Fibroblast of skin of right biceps (primary cell): Measurements from ENCODE around the gene RGMA.
"Not testable (repeated sequence)": the region's sequence is repeated elsewhere in the genome, so short reads cannot be mapped to it uniquely, and the experiment has no call there.

Experiments used
- DNase-seq: peaks from one replicate; pipeline ENCODE4 v3.0.0-alpha.2; 2013

Gene RGMA

DNA sequence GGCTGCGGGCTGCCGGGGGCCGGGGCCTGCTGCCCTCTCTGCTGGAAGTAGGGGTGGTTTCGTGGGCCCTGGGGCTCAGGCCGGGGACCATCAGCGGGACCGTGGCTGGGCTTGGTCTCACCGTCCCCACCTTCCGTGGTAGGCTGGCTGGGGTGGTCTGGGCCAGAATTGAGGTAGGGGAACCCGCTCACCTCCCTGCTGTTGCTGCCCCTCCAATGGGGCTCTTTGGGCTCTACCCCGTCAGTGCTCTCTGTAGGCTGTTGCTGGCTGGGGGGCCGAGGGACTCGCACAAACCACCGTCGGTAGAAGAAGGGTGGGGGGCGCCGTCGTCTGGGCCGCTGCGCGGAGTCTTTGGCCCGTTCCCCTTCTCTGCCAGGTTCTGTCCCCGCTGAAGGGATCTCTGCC, 23.4 kb downstream of the RGMA start:
- no peak for DNase-seq

DNA sequence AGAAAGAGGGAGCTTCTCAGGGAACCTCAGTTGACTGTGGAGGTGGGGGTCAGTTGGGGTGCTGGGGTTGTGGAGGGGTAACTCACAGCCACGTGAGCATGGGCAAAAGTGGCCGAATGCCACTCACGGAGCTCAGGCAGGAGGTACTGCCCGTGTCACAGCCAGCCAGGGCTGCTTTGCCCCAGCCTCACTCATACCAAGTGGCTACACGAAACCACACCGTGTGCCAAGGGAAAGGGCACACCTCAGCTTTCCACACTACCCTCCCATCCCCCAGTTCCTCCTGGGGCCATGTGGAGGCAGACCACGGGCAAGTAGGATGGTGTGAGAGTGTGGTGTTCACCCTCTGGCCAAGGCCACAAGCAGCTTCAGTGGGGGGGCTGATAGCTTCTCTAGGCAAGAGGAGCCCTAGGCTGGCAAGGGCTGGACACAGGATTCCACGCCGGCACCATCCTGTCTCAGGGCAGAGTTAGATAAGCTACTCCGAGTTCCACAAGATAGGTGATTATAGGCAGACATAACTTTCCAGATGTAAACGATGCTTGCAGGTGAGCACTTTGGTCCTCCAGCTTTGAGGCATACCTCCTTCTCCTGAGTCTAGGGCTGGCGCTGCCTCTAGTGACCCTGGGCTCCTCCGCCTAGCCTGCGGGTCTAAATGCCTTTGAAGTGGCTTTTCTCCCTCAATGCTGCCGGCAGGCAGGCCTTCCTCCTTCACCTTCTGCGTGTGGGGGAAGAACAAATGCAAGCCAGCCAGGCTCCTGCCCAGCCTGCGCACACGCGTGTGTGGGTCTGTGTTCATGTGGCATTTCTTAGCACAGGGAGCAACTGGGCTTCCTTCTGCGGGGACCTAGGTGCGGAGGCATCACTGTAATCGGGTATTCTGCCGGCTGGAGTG, 25.0 kb downstream of the RGMA start:
- no peak for DNase-seq

DNA sequence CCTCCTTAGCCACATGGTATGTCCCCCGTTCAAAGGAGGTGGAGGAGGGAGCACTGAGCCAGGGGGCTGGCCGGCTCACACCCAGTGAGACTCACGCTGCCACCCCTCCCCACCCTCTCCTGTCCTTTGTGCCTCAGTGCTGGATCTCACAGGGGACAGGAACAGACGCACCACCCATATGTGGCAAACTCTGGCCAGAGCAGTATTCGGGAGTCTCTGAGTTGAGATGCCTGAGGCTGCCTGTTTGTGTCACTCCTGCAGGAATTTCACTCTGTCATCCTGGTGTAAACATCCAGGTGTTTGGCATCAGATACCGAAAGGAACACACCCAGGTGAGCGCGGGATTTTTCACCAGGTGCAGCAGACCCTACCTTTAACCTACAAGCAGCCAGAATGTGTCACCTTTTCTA, 25.7 kb downstream of the RGMA start:
- no peak for DNase-seq

DNA sequence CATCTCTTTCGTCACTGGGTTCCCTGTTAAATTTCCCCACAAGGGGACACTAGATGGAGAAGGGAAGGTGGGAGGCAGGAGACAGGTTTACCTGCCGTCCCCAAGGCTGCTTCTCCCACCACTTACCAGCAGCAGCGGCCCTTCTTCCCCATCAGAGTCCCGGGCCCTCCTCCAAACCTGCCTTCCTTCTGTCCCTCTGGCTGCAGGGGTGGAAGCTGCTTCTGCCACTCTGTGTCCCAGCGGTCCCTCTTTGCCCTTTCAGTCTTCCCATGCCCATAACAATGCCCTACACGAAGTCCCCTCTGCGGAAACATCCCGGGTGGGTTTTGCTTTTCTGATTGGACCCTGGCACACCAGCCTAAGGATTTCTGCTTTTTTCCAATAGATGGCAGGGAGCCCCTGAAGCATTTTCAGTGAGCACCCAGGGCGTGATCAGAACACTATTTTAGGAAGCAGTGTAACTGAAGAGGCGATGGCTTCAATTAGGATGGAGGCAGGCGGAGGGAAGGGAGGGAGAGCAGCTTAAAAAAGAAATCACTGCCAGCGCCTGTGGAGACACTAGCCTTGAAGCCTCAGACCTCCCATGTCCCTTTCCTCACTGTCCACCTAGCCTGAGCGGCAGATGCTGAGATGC, 26.3 kb downstream of the RGMA start:
- not testable (repeated sequence) for DNase-seq

DNA sequence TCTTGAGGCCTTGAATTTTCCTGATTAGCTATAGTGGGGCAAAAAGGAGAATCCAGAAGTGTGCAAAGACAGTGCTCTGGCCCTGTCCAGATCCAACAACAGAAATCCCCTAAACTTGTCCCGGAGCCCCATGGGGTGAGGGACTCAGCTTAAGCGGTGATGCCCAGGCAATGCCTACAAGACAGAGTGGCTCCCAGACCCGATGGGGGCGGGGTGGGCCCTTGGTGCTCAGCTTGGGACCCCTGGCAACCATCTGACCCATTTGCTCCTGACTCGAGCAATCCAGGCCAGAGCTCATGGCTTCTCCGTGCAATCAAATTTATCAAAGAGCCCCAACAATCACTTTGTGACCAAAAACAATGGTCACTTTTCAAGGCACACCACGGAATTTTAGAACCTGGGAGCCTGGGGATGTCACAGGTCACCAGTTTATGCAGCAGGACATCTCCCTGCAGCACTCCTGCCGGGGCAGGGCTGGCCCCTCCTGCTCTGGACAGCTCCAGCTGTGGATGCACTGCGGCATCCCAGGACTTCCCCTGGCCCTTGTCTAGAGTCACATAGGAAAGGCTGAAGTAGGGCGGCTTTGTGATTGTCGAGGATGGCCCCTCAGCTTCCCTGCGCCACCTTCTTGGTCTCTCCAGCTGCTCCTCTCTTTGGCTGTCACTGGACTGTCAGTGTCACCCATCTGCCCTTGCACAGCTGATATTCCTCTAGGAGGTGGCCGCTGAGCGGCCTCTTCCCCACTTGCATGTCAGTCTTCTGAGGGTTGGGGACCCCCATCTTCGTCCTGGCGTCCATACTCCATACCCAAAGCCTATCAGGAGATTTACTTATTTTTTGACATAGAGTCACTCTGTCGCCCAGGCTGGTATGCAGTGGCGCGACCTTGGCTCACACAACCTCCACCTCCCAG, 28.4 kb downstream of the RGMA start:
- DNase-seq: no peak

DNA sequence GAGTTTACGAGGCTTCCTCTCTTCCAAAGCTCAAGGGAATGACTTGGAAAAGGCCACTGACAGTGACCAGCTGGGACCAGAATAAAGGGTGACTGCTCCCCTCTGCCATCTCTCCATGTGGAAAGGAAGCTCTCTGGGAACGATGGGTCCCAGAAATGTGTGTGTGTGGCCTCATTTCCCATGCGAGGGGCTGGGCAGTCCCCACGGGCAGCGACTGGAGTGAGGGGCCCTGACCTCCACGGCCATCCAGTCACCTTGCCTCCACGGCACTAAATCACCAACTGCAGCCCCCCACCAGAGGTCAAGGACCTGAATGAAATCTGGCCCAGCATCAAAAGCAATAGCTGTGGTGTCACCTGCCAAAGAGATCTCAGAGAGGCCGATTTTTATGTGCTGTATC, 29.6 kb downstream of the RGMA start:
- DNase-seq: no peak

DNA sequence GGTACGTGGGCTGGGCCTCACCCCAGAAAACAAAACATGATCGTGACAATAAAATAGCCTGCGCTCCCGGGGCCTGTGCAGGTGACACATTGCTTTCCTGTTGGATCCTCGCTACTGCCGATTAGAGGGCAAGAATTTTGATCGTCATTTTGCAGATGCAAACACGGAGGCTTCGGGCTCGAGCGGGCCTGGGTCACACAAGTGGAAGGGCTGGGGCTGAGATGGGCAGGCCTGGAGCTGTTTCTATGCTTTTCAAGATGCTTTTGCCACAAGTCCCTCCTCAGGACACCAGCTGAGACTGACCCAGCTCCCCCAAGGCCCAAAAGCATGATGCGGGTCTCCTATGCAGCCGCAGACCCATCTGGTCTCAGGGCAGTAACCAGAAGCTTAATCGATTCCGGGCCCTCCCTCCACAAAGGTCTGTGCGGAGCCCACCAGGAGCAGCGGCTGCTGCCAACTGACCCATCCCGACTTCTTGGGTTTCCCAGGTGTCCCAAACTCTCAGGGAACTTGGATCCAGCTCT, 30.0 kb downstream of the RGMA start:
- DNase-seq: no peak

DNA sequence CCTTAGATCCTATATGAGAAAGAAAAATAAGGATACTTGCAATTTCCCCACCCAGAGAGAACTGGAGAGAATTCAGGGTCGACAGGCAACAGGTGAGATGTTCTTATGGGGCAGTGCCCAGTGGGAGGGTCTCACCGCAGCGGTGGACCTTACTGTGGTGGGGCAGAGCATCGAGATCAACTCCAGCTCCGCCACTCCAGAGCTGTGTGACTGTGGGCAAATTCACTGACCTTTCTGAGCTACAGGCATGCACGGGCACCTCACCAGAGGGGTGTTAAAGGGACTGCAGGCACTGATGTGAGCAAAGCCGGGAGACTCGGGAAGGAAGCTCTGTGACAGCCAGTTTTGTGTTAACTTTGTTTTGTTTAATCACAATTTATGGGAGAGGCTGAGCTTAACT, 30.9 kb downstream of the RGMA start:
- DNase-seq: no peak

DNA sequence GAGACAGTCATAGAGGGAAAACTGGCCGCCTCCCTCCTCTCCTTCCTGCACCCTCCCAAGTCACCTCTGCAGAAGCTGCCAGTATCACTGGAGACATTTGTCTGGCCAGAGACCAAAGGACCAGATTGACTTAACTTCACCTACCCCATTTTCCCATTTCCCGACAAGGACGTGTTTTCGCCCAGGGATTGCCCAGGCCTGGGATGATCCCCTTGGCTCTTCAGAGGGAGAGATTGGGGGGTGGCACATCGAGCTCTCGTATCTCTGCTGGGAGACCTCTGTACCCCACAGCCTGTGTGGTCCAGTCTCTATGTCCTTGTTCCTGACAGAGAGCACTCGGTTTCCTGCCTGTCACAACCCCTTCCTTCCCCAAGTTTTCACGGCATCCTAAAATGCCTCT, 31.4 kb downstream of the RGMA start:
- no peak for DNase-seq

DNA sequence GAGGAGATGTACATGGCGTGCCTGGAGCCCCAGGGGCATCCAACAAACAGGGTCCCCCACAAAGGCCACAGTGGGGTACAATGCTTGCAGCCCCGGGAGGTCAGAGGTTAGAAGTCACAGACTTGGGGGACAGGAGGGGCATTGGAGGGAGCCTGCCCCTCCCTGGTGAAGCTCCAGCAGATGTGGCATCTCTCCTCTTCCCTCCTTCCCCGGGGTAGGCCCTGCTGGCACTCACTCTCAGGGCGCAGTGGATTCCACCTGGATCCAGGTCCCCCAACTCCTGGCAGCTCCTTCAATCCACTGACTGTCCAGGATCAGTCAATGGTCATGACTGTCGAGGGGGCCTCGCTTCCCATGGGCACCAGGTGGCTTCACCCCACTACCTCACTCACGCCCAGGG, 32.2 kb downstream of the RGMA start:
- no peak for DNase-seq

DNA sequence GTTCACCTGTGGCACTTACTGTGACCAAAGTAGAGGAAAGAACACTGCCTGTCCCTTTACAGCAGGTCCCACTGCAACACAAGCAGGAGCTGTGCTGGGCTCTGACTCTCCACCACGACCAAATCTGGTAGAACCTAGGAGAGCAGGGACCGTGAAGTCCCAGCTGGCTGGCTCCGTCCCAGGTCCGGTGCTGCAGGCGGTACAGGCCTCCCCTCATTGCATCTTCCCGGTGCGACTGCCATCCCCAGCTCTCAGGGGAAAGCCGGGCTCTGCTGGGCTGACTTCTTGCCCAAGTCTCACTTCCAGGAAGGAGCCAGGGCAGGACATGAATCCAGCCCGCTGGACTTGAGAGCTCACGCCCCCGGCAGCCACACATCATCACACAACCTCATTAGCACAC, 33.8 kb downstream of the RGMA start:
- no peak for DNase-seq

DNA sequence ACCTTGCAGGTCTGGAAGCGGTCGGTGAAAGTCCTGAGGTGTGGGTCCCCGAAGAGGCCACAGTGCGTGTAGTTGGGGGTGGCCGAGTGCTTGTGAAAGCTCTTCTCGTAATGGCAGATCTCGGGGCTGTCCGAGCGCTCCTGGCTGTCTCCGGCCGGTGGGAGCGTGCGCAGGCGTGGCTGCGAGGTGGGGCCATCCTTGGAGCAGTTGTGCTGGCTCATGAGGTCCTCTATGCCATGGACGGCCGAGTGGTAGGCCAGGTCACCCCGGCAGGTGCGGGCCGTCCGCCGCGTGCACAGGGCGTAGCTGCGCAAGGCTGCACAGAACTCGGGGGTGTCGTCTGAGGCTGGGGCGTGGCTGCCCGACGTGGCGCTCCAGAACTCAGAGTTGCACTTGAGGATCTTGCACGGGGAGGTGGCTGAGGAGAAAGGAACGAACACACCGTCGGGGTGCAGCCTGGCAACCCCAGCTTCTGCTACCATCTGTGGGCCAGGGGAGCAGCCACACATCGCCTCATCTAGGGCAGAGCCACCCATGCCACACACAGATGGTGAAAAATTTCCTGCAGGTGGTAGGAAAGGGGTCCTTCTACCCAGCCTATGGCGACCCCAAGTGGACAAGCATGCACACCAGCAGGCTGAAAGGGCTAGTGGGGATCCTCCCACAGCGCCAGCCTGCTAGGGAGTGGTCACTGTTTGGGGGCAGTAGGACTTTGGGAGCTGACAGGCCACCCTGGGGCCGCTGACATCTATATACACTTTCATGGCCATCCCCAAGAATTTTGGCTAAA, 36.7 kb downstream of the RGMA start:
- no peak for DNase-seq

DNA sequence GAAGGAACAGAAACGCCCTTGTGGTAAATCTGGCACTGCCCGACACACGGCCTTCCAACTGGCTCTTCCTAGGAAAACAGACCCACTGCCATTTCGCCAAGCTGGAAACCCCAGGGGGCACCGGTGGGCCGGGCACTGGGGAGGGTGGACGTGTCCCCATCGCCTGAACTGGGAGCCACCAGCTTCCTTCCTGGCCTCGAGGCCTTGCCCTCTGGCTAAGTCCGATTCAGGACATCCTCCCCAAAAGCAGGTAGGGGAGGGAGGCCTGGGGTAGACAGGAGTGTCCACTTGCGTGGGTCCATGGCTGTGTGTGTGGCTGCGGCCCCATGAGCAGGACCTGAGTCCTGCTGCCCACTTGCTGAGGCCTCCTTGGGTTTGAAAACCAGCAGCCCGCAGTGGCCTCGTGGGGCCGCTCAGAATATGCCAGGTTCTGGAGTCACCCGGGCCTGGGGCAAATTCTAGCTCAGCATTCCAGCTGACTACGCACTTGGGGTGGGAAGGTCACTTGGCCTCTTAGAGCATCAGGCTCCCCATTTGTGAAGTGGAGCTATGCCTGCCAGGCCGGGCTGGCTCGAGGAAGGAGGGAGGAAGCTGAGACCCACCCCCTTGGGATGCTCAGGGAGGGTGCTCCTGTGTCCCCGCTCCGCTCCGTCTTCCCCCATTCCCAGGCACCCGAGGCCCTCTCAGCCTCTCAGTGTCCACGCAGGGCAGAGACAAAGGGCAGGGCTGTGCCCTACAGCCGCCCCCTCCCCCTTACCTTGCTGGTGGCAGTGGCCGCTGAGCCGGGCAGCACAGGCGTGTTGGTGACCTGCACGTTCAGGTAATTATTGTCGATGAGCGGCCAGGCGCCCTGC, 37.5 kb downstream of the RGMA start:
- DNase-seq: no peak

DNA sequence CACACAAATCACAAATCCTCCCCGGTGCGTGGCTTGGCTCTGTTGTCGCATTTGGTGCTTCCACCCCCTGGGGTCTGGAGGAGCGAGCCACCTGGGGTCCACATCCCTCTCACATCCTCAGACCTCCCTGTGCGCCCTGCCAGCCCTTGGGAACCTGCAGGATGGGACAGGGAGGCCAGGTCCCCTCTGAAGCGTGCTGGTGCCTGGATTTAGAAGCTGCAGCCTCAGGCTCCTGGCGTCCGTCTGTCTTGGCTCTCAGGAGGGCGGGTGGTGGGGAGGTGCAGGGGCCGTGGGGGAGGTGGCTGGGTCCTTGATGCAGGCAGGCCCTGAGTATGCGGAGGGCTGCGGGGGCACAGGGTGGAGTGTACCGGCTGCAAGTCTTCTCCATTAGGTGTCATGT, 38.4 kb downstream of the RGMA start:
- no peak for DNase-seq

DNA sequence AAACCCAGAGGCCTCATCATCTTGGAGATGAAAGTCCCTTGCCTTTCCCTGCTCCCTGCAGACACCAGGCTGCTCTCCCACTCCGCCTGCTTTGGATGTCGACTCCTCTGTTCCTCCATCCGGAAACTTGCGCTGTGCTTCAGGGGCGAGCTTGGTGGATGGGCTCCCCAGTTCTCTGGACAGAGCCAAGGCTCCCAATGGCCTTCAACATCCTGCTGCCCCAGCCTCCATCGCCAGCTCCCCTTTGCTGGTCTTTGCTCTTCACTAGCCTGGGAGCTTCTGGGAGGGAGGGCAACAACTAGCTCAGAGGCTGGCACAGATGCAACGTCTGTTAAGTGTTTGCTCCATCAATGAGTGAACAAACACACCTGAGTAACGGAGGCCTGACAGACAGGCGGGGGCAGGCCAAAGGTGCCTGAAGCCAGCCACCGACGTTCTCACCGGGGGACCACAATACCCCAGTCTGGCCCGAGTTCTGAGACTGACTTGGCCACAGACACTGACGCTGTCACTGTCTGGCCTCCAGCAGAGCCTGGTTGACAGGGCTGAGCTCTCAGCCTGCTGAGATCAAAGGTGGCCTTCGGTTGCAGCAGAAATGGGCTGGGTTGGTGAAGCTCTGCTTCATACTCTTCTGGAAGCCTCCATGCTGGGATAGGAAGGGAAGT, 39.0 kb downstream of the RGMA start:
- DNase-seq: no peak

DNA sequence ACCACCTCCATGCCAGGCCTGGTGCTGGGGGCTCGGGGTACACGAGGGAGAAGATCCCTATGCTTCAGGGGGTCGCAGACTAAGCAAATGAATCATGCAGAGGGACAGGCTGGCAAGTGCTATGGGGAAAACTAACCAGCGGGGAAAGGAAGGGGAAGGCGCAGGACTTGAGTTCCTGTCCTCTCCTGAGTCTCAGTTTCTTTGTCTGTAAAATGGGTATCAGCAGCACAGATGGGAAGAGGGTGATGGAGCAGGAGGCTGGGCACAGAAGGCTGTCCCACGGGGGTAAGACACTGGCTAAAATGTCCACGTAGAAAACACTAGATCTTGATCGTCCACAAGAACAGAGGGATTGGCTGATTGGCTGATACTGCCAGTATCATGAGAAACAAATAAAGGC, 39.8 kb downstream of the RGMA start:
- DNase-seq: no peak

DNA sequence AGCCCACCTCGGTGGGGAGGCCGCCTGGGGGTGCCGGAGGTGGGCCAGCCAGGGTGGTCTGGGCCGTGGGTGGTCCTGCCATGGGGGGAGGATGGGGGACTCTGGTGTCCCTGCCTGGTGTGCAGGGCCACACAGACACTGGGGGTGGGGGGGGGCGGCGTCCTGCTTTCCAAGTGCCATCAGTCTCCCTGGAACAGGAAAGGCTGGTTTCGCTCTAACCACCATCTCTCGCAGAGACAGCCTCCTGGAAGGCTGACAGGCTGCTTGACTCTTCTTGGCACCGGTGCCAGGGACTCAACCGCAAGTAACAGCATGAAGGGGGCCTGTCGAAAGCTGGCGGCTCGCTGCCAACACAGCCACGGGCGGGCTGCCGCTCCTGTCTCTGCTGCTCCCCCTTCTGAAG, 40.3 kb downstream of the RGMA start:
- DNase-seq: peak; percentile 47

DNA sequence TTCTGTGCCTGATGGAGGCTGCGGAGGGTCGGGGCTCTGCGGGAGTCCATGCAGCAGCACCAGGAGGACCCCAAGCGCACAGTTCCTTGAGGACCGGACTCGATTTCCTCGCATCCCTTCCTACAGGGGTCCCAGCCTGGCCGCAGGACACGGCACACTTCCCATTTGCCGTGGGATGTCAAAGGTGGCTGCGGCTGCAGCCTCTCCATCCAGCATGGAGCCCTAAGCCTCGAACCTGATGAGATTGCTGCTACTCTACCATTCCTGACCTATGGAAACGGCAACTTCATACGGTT, 40.6 kb downstream of the RGMA start:
- DNase-seq: no peak

DNA sequence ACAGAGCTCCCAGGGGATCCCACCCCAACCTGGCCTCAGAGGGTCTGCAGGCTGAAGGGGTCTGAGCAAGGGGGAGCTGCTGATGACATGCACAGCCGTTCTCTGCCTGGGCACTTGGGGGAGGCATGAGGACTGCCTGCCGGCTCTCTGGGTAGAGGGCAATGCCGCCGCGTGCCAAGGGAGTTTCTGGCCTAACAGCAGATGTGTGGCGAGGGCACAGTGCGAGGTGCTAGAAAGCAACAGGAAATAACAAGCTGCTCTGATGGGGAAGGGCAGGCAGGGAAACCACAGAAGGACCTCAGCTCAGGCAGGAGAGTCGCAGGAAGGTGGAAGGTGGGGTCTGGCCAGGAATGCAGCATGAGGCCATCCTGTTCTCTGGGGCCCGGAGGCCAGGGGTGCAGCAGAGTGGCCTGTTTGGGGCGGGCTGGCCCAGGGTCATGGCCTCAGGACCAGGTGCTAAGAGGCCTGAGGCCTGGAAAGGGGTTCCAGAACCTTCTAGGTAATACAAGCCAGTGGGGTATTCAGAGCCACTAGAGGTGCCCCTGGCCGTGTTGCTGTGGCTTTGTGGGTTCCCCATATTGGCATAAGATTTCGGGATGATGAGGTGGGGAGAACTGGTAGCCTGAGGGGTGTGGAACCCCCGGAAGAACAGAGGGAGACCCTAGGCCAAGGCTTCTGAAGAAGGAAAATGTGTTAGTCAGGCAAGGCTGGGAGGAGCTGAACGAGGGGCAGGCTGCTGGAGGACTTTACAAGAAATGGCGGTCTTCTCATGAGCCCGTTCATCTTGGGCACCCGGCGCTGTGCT, 41.2 kb downstream of the RGMA start:
- DNase-seq: no peak

DNA sequence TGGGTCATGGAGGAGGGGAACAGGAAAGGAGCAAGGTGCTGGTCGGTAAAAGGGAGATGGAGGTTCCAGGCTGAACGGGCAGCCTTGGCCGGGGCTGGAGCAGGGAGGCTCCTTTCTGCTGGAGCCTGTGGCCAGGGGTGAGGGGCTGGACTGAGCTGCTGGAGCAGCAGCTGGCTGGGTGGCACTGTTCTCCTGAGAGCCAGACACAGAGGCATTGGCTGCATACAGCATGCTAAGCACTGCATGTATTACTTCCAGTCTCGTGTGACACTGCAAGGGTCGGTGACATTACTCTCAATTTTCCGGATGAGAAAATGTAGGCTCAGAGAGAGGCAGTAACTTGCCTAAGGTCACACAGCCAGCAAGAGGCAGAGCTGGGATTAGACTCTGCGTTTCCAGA, 42.3 kb downstream of the RGMA start:
- no peak for DNase-seq
